GM23338 (cell line): Measurements from ENCODE around the gene SOX2. TPM values are rescaled to one million over a fixed set of nuclear protein-coding genes. Genes with fewer than 3 reads are reported as not detected.
A peak's percentile ranks its signal among the peaks of the same experiment; 100 is the strongest.

Experiments
- ATAC-seq: fragments of 200-7000 bp; cut with Tn5 transposase; 3 replicates; pipeline ENCODE4 v1.9.1; 2020
- DNase-seq: peaks from one replicate; pipeline ENCODE4 v3.0.0-alpha.2; 2015; ENCODE audit warnings: low spot score
- H2AFZ ChIP-seq: fragments of 200-600 bp; sonication (generic); 2 replicates; pipeline ENCODE4 v1.8.0; 2016; ENCODE audit warnings: antibody characterized with exemption, mild to moderate bottlenecking, moderate library complexity
- H3F3A ChIP-seq: fragments of 200-600 bp; sonication (generic); replicated peaks from 2 replicates; pipeline ENCODE4 v1.8.0; 2017; ENCODE audit warnings: antibody characterized with exemption, mixed run types, low read depth
- H3K27ac ChIP-seq: fragments of 200-600 bp; sonication (generic); 2 replicates; pipeline ENCODE4 v1.6.1; 2016; ENCODE audit warnings: low read depth
- H3K27me3 ChIP-seq: fragments of 200-600 bp; sonication (generic); 2 replicates; pipeline ENCODE4 v1.8.0; 2016; ENCODE audit warnings: mild to moderate bottlenecking, mixed run types, moderate library complexity; ENCODE audit not compliant: insufficient read depth
- H3K36me3 ChIP-seq: fragments of 200-600 bp; sonication (generic); 2 replicates; pipeline ENCODE4 v1.8.0; 2016; ENCODE audit warnings: mild to moderate bottlenecking; ENCODE audit not compliant: insufficient read depth
- H3K4me1 ChIP-seq: fragments of 200-600 bp; sonication (generic); 2 replicates; pipeline ENCODE4 v1.8.0; 2016; ENCODE audit warnings: mild to moderate bottlenecking, moderate library complexity; ENCODE audit not compliant: insufficient read depth
- H3K4me2 ChIP-seq: fragments of 200-600 bp; sonication (generic); 2 replicates; pipeline ENCODE4 v1.7.1; 2017; ENCODE audit warnings: mixed run types
- H3K4me3 ChIP-seq: fragments of 200-600 bp; sonication (generic); 2 replicates; pipeline ENCODE4 v1.6.1; 2016; ENCODE audit warnings: mixed run types
- H3K79me2 ChIP-seq: fragments of 200-600 bp; sonication (generic); replicated peaks from 2 replicates; pipeline ENCODE4 v1.8.0; 2017; ENCODE audit warnings: mild to moderate bottlenecking; ENCODE audit not compliant: insufficient read depth
- H3K9me2 ChIP-seq: fragments of 200-600 bp; sonication (generic); 2 replicates; pipeline ENCODE4 v1.8.0; 2017; ENCODE audit not compliant: insufficient read depth
- H4K20me1 ChIP-seq: fragments of 200-600 bp; sonication (generic); replicated peaks from 2 replicates; pipeline ENCODE4 v1.8.0; 2017; ENCODE audit warnings: mild to moderate bottlenecking; ENCODE audit not compliant: insufficient read depth
- H3K27ac Mint-ChIP-seq: 2 replicates; pipeline ENCODE4 v1.8.0; 2020; ENCODE audit warnings: inconsistent platforms, mild to moderate bottlenecking, moderate library complexity, mixed read lengths
- H3K27me3 Mint-ChIP-seq: 3 replicates; pipeline ENCODE4 v1.8.0; 2022; ENCODE audit warnings: low read depth, mild to moderate bottlenecking, moderate library complexity, mixed read lengths, inconsistent platforms; ENCODE audit not compliant: insufficient read depth, poor library complexity
- H3K36me3 Mint-ChIP-seq: 3 replicates; pipeline ENCODE4 v1.8.0; 2021; ENCODE audit warnings: low read depth, mild to moderate bottlenecking, inconsistent platforms, moderate library complexity, mixed read lengths
- H3K4me1 Mint-ChIP-seq: 3 replicates; pipeline ENCODE4 v1.8.0; 2020; ENCODE audit warnings: mild to moderate bottlenecking, inconsistent platforms, mixed read lengths
- H3K4me3 Mint-ChIP-seq: 3 replicates; pipeline ENCODE4 v1.8.0; 2021; ENCODE audit warnings: moderate library complexity, mild to moderate bottlenecking, inconsistent platforms, mixed read lengths
- H3K9me3 Mint-ChIP-seq: 3 replicates; pipeline ENCODE4 v1.8.0; 2020; ENCODE audit warnings: moderate library complexity, mild to moderate bottlenecking, inconsistent platforms, mixed read lengths
- POLR2AphosphoS5 ChIP-seq: IDR thresholded peaks from 2 replicates; pipeline ENCODE4 v1.6.1; 2016; ENCODE audit warnings: antibody characterized with exemption, low read depth
- REST ChIP-seq: IDR thresholded peaks from one replicate; pipeline ENCODE4 v1.6.1; 2018; ENCODE audit warnings: antibody characterized with exemption; ENCODE audit not compliant: unreplicated experiment
- ZNF114 ChIP-seq: fragments of 250-450 bp; sonication (Bioruptor Pico); IDR thresholded peaks from 2 replicates; pipeline ENCODE4 v1.5.0; 2020; ENCODE audit warnings: mild to moderate bottlenecking, moderate library complexity
- polyA plus RNA-seq: library from polyadenylated mRNA; unstranded; fragments of >200 nt; fragmentation: Nextera tagmentation; extraction: Ambion mirVana; gene quantifications from 2 replicates; pipeline ENCODE4 v1.2.1, GENCODE V29; 2016
- total RNA-seq: library from RNA; depleted of rRNA; stranded (reverse); fragments of >200 nt; shearing (Covaris generic); gene quantifications from 2 replicates; pipeline ENCODE4 v1.2.3, GENCODE V29; 2014
- TF ChIP-seq, protein P1 (sequence below): IDR thresholded peaks from 2 replicates; pipeline ENCODE4 v1.6.1; 2016; ENCODE audit warnings: antibody characterized with exemption
- TF ChIP-seq, protein P2 (sequence below), 2 experiments: fragments of 200-600 bp in 1 of 2; sonication (generic) in 1 of 2; conservative IDR thresholded peaks; 2 replicates each; pipeline versions ENCODE4 v1.5.1 to v1.6.1; 2016 to 2017; ENCODE audit warnings: antibody characterized with exemption in 2 of 2, low read depth in 2 of 2, mild to moderate bottlenecking in 2 of 2, moderate library complexity in 1 of 2

The SOX2 gene
- total and polyA plus RNA-seq, 2 experiments from 2014 or later, result 105 to 228 TPM

GRCh38 chr3:181716966-181717365 lies 5.2 kb downstream of the SOX2 start (continued):
- TF ChIP-seq ZNF114 (no peak), REST (no peak)
- TF ChIP-seq, protein P1, sequence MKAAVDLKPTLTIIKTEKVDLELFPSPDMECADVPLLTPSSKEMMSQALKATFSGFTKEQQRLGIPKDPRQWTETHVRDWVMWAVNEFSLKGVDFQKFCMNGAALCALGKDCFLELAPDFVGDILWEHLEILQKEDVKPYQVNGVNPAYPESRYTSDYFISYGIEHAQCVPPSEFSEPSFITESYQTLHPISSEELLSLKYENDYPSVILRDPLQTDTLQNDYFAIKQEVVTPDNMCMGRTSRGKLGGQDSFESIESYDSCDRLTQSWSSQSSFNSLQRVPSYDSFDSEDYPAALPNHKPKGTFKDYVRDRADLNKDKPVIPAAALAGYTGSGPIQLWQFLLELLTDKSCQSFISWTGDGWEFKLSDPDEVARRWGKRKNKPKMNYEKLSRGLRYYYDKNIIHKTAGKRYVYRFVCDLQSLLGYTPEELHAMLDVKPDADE, result no peak
- TF ChIP-seq, protein P2, sequence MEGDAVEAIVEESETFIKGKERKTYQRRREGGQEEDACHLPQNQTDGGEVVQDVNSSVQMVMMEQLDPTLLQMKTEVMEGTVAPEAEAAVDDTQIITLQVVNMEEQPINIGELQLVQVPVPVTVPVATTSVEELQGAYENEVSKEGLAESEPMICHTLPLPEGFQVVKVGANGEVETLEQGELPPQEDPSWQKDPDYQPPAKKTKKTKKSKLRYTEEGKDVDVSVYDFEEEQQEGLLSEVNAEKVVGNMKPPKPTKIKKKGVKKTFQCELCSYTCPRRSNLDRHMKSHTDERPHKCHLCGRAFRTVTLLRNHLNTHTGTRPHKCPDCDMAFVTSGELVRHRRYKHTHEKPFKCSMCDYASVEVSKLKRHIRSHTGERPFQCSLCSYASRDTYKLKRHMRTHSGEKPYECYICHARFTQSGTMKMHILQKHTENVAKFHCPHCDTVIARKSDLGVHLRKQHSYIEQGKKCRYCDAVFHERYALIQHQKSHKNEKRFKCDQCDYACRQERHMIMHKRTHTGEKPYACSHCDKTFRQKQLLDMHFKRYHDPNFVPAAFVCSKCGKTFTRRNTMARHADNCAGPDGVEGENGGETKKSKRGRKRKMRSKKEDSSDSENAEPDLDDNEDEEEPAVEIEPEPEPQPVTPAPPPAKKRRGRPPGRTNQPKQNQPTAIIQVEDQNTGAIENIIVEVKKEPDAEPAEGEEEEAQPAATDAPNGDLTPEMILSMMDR (conservative IDR thresholded peaks at IDR 0.05; ENCODE audit: low read depth in 2 of 2), result no peak

DNA sequence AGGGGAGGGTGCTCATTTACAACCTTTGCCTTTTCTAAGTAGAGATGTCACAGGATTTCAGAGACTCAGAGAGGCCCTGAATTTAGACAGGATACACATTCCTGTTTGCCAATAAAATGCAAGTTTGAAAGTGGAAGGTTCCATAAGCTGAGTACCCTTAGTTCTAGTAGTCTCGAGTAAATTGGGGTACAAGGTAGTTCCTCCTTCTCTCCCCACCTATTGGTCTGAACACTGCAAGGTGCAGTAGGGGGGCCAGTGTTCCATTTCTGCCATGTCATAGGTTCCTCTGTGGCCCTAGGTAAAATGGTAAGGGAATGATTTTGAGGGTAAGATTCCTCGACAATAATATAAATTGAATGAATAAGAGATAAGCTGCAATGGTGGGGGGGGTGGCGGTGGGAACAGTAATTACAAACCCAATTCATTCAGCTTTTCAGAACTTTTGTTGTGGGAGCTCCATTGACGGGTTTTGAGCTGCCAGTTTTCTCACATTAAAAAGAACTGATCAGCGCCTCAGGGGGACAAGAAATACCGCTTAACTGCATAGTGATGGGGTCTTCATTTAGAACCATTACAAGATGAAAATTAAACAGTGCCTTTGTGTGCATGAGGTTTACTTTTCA lies 5.9 kb downstream of the SOX2 start:
- no peak for ATAC-seq
- H3K4me3 ChIP-seq, result peak overlapping the region; percentile 51
- H3K4me1 ChIP-seq, result peaks cover 61% of the 10 kb centered on the region
- no peaks in the 10 kb centered on the region for H3K36me3 ChIP-seq
- H4K20me1 ChIP-seq, result no peaks in the 10 kb centered on the region
- peak overlapping the region; percentile 93 for H3K27ac ChIP-seq
- peaks cover 5% of the 10 kb centered on the region for H3K9me3 Mint-ChIP-seq
- H3K4me1 Mint-ChIP-seq, result peaks cover 60% of the 10 kb centered on the region
- no peak overlapping the region for H2AFZ ChIP-seq
- peak overlapping the region; percentile 78 for H3K4me2 ChIP-seq
- peaks cover 80% of the 10 kb centered on the region for H3K79me2 ChIP-seq
- H3K27ac Mint-ChIP-seq, result peak overlapping the region; percentile 72
- 0 out of 2 replicates have a peak, but pooled peaks have one; percentile 35 for TF ChIP-seq POLR2AphosphoS5
- TF ChIP-seq, protein P1, result no peak
- peaks cover 61% of the 10 kb centered on the region for H3K36me3 Mint-ChIP-seq
- DNase-seq, result no peak
- no peaks in the 10 kb centered on the region; the same call in none of the 2 replicates for H3F3A ChIP-seq
- no peaks in the 10 kb centered on the region for H3K9me2 ChIP-seq
- H3K4me3 Mint-ChIP-seq, result no peak overlapping the region; the same call in 2 of the 3 replicates
- peaks cover 34% of the 10 kb centered on the region for H3K27me3 Mint-ChIP-seq
- H3K27me3 ChIP-seq, result peaks cover 16% of the 10 kb centered on the region
